GM12878 (cell line): ENCODE data around the gene PRKAR2B. TPM values are rescaled to one million over a fixed set of nuclear protein-coding genes. Genes with fewer than 3 reads are reported as not detected.

Experiments
- ATAC-seq: fragments of 200-7000 bp; cut with Tn5 transposase; 3 replicates; pipeline ENCODE4 v1.9.1; 2020; ENCODE audit warnings: mild to moderate bottlenecking, moderate library complexity
- BruUV-seq: library from RNA; stranded (reverse); fragments of 400-500 nt; replicated peaks from 2 replicates; lab custom pipeline; 2021; lab: Mats Ljungman, UMichigan
- CTCF ChIA-PET: fragments of 300-600 bp; sonication (Branson Sonifier 250); formaldehyde crosslinking; extraction: SDS; loops from one replicate; lab custom pipeline; 2021; ENCODE audit warnings: inconsistent platforms; lab: Yijun Ruan, JAX
- POLR2A ChIA-PET: fragments of 350-600 bp; formaldehyde crosslinking; extraction: SDS; loops from one replicate; lab custom pipeline; 2021; ENCODE audit warnings: inconsistent platforms; lab: Charles Lee
- RAD21 ChIA-PET: fragments of 300-600 bp; sonication (Branson Sonifier 250); formaldehyde crosslinking; loops from one replicate; lab custom pipeline; 2023; ENCODE audit warnings: antibody characterized with exemption; ENCODE audit not compliant: unreplicated experiment; lab: Charles Lee
- SMC1A ChIA-PET: fragments of 300-600 bp; sonication (Branson Sonifier 250); formaldehyde crosslinking; loops from one replicate; lab custom pipeline; 2023; ENCODE audit not compliant: unreplicated experiment, uncharacterized antibody; lab: Charles Lee
- DNase-seq: peaks from one replicate; pipeline ENCODE4 v3.0.0-alpha.2; 2011; ENCODE audit warnings: low read depth, low spot score
- FAIRE-seq: peaks from 3 replicates; lab custom pipeline; 2011; peaks lifted over from hg19 to GRCh38; lab: Jason Lieb, UNC
- H2AFZ ChIP-seq: 2 replicates; pipeline ENCODE4 v1.6.0; 2011; ENCODE audit warnings: low read depth, low read length, control low read depth; ENCODE audit not compliant: control insufficient read depth
- H3K27ac ChIP-seq: 2 replicates; pipeline ENCODE4 v1.5.1; 2011; ENCODE audit warnings: control low read depth; ENCODE audit not compliant: control insufficient read depth, insufficient read depth
- H3K27me3 ChIP-seq, 2 experiments: replicated peaks in 1 of 2; 2 replicates each; pipeline versions ENCODE4 v1.6.0 to v1.6.1; 2011; ENCODE audit warnings: low read length in 1 of 2; ENCODE audit not compliant: control insufficient read depth in 2 of 2, insufficient read depth in 2 of 2
- H3K36me3 ChIP-seq, 2 experiments: 2 replicates each; pipeline ENCODE4 v1.5.1; 2011; ENCODE audit warnings: low read length in 1 of 2; ENCODE audit not compliant: control insufficient read depth in 2 of 2, insufficient read depth in 2 of 2
- H3K4me1 ChIP-seq: 2 replicates; pipeline ENCODE4 v1.6.1; 2011; ENCODE audit warnings: mild to moderate bottlenecking, low read length, moderate library complexity, mixed read lengths; ENCODE audit not compliant: control insufficient read depth, insufficient read depth
- H3K4me2 ChIP-seq: 2 replicates; pipeline ENCODE4 v1.6.0; 2011; ENCODE audit warnings: control low read depth; ENCODE audit not compliant: control insufficient read depth, insufficient read depth
- H3K4me3 ChIP-seq: fragments of 200-600 bp; sonication (generic); 2 replicates; pipeline ENCODE4 v1.5.1; 2016
- H3K79me2 ChIP-seq: 2 replicates; pipeline ENCODE4 v1.6.0; 2011; ENCODE audit warnings: low read length; ENCODE audit not compliant: control insufficient read depth, insufficient read depth
- H3K9ac ChIP-seq: 2 replicates; pipeline ENCODE4 v1.8.0; 2011; ENCODE audit warnings: low read length, control low read depth, mixed read lengths; ENCODE audit not compliant: control insufficient read depth, insufficient read depth
- H3K9me3 ChIP-seq: replicated peaks from 3 replicates; pipeline ENCODE4 v1.5.1; 2011; ENCODE audit warnings: mild to moderate bottlenecking, low read length; ENCODE audit not compliant: control insufficient read depth, insufficient read depth
- H4K20me1 ChIP-seq: 2 replicates; pipeline ENCODE4 v1.6.0; 2011; ENCODE audit not compliant: control insufficient read depth, insufficient read depth
- CHD4 ChIP-seq: fragments of 200-600 bp; sonication (generic); IDR thresholded peaks from 2 replicates; pipeline ENCODE4 v1.6.1; 2016; ENCODE audit warnings: mild to moderate bottlenecking
- HDGF ChIP-seq: fragments of 450-650 bp; IDR thresholded peaks from 2 replicates; pipeline ENCODE4 v1.6.1; 2016; ENCODE audit warnings: antibody characterized with exemption
- HSF1 ChIP-seq: fragments of 150-350 bp; IDR thresholded peaks from 2 replicates; pipeline ENCODE4 v1.6.1; 2014; ENCODE audit warnings: mild to moderate bottlenecking, low read depth, low read length
- NFYA ChIP-seq: IDR thresholded peaks from 2 replicates; pipeline ENCODE4 v1.6.1; 2011; ENCODE audit warnings: low read depth, mild to moderate bottlenecking, low read length, improper control_type of control experiment, borderline replicate concordance
- SPI1 ChIP-seq: IDR thresholded peaks from 2 replicates; pipeline ENCODE4 v1.6.1; 2011; ENCODE audit warnings: low read depth, mild to moderate bottlenecking, low read length, moderate library complexity, borderline replicate concordance; ENCODE audit not compliant: insufficient read depth
- WRNIP1 ChIP-seq: IDR thresholded peaks from 2 replicates; pipeline ENCODE4 v1.6.1; 2011; ENCODE audit warnings: low read depth, low read length, improper control_type of control experiment, borderline replicate concordance
- in situ Hi-C: fragments of 300-500 bp; cut with MboI; formaldehyde crosslinking; loops from 9 replicates; pipeline ENCODE4 v1.14.3; 2018; ENCODE audit warnings: mixed read lengths
- intact Hi-C: fragments of 100-400 bp; cut with micrococcal nuclease; formaldehyde crosslinking; loops from one replicate; pipeline ENCODE4 v1.14.2; 2022; ENCODE audit not compliant: unreplicated experiment
- polyA plus RNA-seq, 11 experiments: library from polyadenylated mRNA; depleted of rRNA in 4 of 11; unstranded in 6 of 11; stranded (reverse) in 5 of 11; fragments of >200 nt; fragmentation: Nextera tagmentation in 4 of 11; fragmentation: Illumina TruSeq in 1 of 11; extraction: Ambion mirVana in 4 of 11; extraction: Trizol in 1 of 11; gene quantifications; 1 replicate in 1 of 11; 2 replicates in 10 of 11; pipeline versions ENCODE4 v1.2.1 to v1.2.3, GENCODE V29; 2011 to 2016; ENCODE audit warnings: inconsistent platforms in 2 of 11, missing spikeins in 2 of 11, low read depth in 1 of 11
- total RNA-seq, 4 experiments: library from RNA; depleted of rRNA in 3 of 4; stranded (reverse); fragments of >200 nt in 3 of 4; fragmentation: Illumina TruSeq in 1 of 4; extraction: Trizol in 1 of 4; gene quantifications; 2 replicates each; pipeline versions ENCODE4 v1.2.1 to v1.2.3, GENCODE V29; 2013 to 2021

Gene PRKAR2B
- total and polyA plus RNA-seq, 10 of the 15 experiments (the other 5 are each of a cell fraction or from before 2014, with no cell fraction given) = 0.01 to 0.18 (median 0.04) TPM; not detected in 4

- CTCF ChIA-PET = interaction anchor here (0.5 to 1.5 kb wide), 3 partner anchors 13 to 328 kb away, joined by 3 to 4 read pairs (median 4); no protein-coding TSS in a partner anchor
- no peaks in the 10 kb centered on the region for H3K9me3 ChIP-seq
- POLR2A ChIA-PET = interaction anchor here (0.6 kb wide), 1 partner anchor 942 kb away, joined by 3 read pairs; no protein-coding TSS in a partner anchor
- H3K36me3 ChIP-seq = no peaks in the 10 kb centered on the region
- no peak overlapping the region for H2AFZ ChIP-seq
- BruUV-seq = no TSS peak
- in situ Hi-C loops = no loop called here
- H4K20me1 ChIP-seq = no peaks in the 10 kb centered on the region
- no peak overlapping the region for H3K27ac ChIP-seq
- no peaks in the 10 kb centered on the region for H3K27me3 ChIP-seq
- H3K79me2 ChIP-seq = no peaks in the 10 kb centered on the region
- ATAC-seq (no peak), FAIRE-seq (no peak), DNase-seq (no peak)
- no peak overlapping the region for H3K4me2 ChIP-seq
- SMC1A ChIA-PET = no interaction called here
- TF ChIP-seq HDGF (no peak), NFYA (no peak), WRNIP1 (no peak), SPI1 (no peak), HSF1 (no peak), CHD4 (no peak)
- no peaks in the 10 kb centered on the region for H3K4me1 ChIP-seq
- intact Hi-C loops = no loop called here
- RAD21 ChIA-PET = no interaction called here
- H3K9ac ChIP-seq = no peak overlapping the region
- H3K4me3 ChIP-seq = no peak overlapping the region
These were observed 64.4 kb downstream of the PRKAR2B start for GRCh38 chr7:107108793-107109371.
